ENCODE results near the gene KRT86. TPM values are rescaled to one million over a fixed set of nuclear protein-coding genes. Genes with fewer than 3 reads are reported as not detected.

KRT86 gene
- polyA plus RNA-seq, 1 donor (not counting 4 experiments of a cell fraction or from before 2014, with no cell fraction given), result not detected

DNA sequence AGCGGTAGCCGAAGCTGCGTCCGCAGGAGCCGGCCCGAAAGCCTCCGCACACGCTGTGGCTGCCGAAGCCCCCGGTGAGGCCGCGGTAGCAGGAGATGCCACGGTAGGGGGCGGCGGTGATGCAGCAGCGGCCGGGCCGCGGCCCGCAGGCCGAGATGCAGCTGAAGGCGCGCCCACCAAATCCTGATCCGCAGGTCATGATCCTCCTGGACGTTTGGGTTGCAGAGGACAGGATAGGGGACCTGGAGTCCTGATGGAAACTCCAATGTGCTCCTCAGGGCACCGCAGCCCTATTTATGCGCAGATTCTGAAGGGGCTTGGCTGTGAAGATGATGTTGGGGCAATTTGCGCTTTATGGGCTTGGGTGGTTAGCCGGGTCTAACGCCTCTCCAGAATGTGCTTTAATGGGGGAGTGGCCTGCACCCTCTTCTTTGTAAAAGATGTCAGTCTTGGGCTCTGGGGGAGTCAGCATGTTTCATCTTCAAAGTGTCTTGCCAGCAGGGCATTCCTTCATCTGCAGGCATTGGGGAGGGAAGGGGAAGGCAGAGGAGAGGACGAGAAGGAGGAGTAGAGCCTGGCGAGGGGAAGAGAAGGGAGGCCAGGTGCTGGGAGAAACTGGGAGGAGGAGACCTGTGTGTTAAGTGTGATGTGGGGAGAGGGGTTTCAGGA lies 17.0 kb downstream of the KRT86 start, which contains the start of gene KRT81:
Gene KRT81, minus strand, starts transcription at position 268 of the 669 bp plus-strand sequence. Its CDS starts 69 bp downstream, at position 199.
- no peak within 1 kb of the TSS for H2AFZ ChIP-seq (ENCODE audit: control insufficient read depth, low read length)
- H3K9ac ChIP-seq (ENCODE audit: control insufficient read depth, extremely low read depth, insufficient read depth, low read length), result no peak within 1 kb of the TSS
- H3K4me1 ChIP-seq (ENCODE audit: control insufficient read depth, extremely low read depth, insufficient read depth, low read length), result no peaks in the 10 kb centered on the region
- H3K27ac ChIP-seq (ENCODE audit: control insufficient read depth, insufficient read depth, low read length), result no peak within 1 kb of the TSS
- H3K4me3 ChIP-seq (ENCODE audit: control insufficient read depth in 2 of 3, extremely low read depth in 1 of 3, insufficient read depth in 2 of 3, low read depth in 1 of 3, low read length in 3 of 3), result no peak within 1 kb of the TSS
- peaks cover 2% of the 10 kb centered on the region for H3K27me3 ChIP-seq (ENCODE audit: control insufficient read depth, extremely low read depth, insufficient read depth, low read length)
- H3K9me1 ChIP-seq (ENCODE audit: control insufficient read depth, extremely low read depth, insufficient read depth, low read length), result no peaks in the 10 kb centered on the region
- dilution Hi-C loops (cut with MboI; ENCODE audit: extremely low pct_ligation_motif_present, low sequenced_read_pairs), result no loop called here
- H3K79me2 ChIP-seq (ENCODE audit: control insufficient read depth, insufficient read depth, low read length), result no peaks in the 10 kb centered on the region
- H3K36me3 ChIP-seq (ENCODE audit: control insufficient read depth in 2 of 2, extremely low read depth in 1 of 2, insufficient read depth in 2 of 2, low read length in 2 of 2), result no peaks in the 10 kb centered on the region
- no peak within 1 kb of the TSS for H3K4me2 ChIP-seq (ENCODE audit: control insufficient read depth, extremely low read depth, insufficient read depth, low read depth, low read length)
- H3K9me3 ChIP-seq (ENCODE audit: control insufficient read depth, low read depth, low read length), result no peaks in the 10 kb centered on the region
- FAIRE-seq (no peak), DNase-seq (ENCODE audit: low read depth, low spot score) (no peak)
- TF ChIP-seq, protein P1, sequence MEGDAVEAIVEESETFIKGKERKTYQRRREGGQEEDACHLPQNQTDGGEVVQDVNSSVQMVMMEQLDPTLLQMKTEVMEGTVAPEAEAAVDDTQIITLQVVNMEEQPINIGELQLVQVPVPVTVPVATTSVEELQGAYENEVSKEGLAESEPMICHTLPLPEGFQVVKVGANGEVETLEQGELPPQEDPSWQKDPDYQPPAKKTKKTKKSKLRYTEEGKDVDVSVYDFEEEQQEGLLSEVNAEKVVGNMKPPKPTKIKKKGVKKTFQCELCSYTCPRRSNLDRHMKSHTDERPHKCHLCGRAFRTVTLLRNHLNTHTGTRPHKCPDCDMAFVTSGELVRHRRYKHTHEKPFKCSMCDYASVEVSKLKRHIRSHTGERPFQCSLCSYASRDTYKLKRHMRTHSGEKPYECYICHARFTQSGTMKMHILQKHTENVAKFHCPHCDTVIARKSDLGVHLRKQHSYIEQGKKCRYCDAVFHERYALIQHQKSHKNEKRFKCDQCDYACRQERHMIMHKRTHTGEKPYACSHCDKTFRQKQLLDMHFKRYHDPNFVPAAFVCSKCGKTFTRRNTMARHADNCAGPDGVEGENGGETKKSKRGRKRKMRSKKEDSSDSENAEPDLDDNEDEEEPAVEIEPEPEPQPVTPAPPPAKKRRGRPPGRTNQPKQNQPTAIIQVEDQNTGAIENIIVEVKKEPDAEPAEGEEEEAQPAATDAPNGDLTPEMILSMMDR (optimal IDR thresholded peaks at IDR 0.05 in 1 of 3, IDR thresholded peaks at IDR 0.05 in 1 of 3, conservative IDR thresholded peaks at IDR 0.05 in 1 of 3; ENCODE audit: extremely low read depth in 1 of 3, insufficient read depth in 2 of 3, low read length in 3 of 3), result no peak
- H4K20me1 ChIP-seq (ENCODE audit: control insufficient read depth, extremely low read depth, insufficient read depth, low read length), result no peaks in the 10 kb centered on the region

DNA sequence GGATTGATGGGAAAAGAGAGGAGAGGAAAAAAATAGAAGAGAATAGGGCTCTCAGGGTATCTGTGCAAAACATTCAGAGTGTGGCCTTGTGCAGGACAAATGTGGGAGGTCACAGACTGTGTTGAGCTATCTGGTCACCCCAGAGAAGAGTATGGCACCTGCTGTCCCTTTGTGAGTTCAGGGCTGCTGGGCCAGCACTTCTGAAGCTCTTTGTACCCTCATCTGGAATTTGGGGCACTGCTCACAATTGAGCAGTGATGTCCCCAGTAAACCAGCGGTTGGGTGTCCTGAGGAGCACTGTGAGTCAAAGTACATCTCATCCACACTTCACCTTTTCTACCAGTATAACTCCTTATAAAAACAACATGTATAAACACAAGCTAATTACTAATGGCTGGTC lies 19.5 kb downstream of the KRT86 start:
- DNase-seq (ENCODE audit: low read depth, low spot score), result no peak
- dilution Hi-C loops (cut with MboI; ENCODE audit: extremely low pct_ligation_motif_present, low sequenced_read_pairs), result no loop called here

More for the DNA sequence above, 19.5 kb downstream of the KRT86 start:
- Histone ChIP-seq H2AFZ (ENCODE audit: control insufficient read depth, low read length) (no peak overlapping the region), H3K27ac (ENCODE audit: control insufficient read depth, insufficient read depth, low read length) (no peak overlapping the region), H3K79me2 (ENCODE audit: control insufficient read depth, insufficient read depth, low read length) (no peaks in the 10 kb centered on the region), H3K27me3 (ENCODE audit: control insufficient read depth, extremely low read depth, insufficient read depth, low read length) (peaks cover 6% of the 10 kb centered on the region), H3K4me2 (ENCODE audit: control insufficient read depth, extremely low read depth, insufficient read depth, low read depth, low read length) (no peak overlapping the region), H4K20me1 (ENCODE audit: control insufficient read depth, extremely low read depth, insufficient read depth, low read length) (no peaks in the 10 kb centered on the region), H3K4me1 (ENCODE audit: control insufficient read depth, extremely low read depth, insufficient read depth, low read length) (no peaks in the 10 kb centered on the region), H3K4me3 (ENCODE audit: control insufficient read depth in 2 of 3, extremely low read depth in 1 of 3, insufficient read depth in 2 of 3, low read depth in 1 of 3, low read length in 3 of 3) (no peak overlapping the region), H3K9me1 (ENCODE audit: control insufficient read depth, extremely low read depth, insufficient read depth, low read length) (no peaks in the 10 kb centered on the region), H3K36me3 (ENCODE audit: control insufficient read depth in 2 of 2, extremely low read depth in 1 of 2, insufficient read depth in 2 of 2, low read length in 2 of 2) (no peaks in the 10 kb centered on the region), H3K9ac (ENCODE audit: control insufficient read depth, extremely low read depth, insufficient read depth, low read length) (no peak overlapping the region), H3K9me3 (ENCODE audit: control insufficient read depth, low read depth, low read length) (no peaks in the 10 kb centered on the region)
- TF ChIP-seq, protein P1 (optimal IDR thresholded peaks at IDR 0.05 in 1 of 3, IDR thresholded peaks at IDR 0.05 in 1 of 3, conservative IDR thresholded peaks at IDR 0.05 in 1 of 3; ENCODE audit: extremely low read depth in 1 of 3, insufficient read depth in 2 of 3, low read length in 3 of 3), result no peak
- TF ChIP-seq EZH2 (IDR thresholded peaks at IDR 0.05; ENCODE audit: low read length), result no peak
- no peak for FAIRE-seq

Measured in keratinocyte (primary cell).